ENCODE results near the gene PPP2R1B. TPM values are rescaled to one million over a fixed set of nuclear protein-coding genes. Genes with fewer than 3 reads are reported as not detected.
"Not testable (repeated sequence)": the region's sequence is repeated elsewhere in the genome, so short reads cannot be mapped to it uniquely, and the experiment has no call there.

The PPP2R1B gene
- polyA plus RNA-seq, 3 donors, result 21.1 to 27.5 (median 22.4) TPM

GRCh38 chr11:111792314-111792713, 26.1 kb upstream of the PPP2R1B start:
- no peak for DNase-seq (ENCODE audit: extremely low read depth in 1 of 11, low read depth in 9 of 11, low spot score in 4 of 11)

GRCh38 chr11:111788464-111788863, 22.3 kb upstream of the PPP2R1B start:
- DNase-seq (ENCODE audit: extremely low read depth in 1 of 11, low read depth in 9 of 11, low spot score in 4 of 11), result no peak

GRCh38 chr11:111788051-111788450, 21.9 kb upstream of the PPP2R1B start:
- DNase-seq (ENCODE audit: extremely low read depth in 1 of 11, low read depth in 9 of 11, low spot score in 4 of 11), result no peak

- DNase-seq (ENCODE audit: extremely low read depth in 1 of 11, low read depth in 9 of 11, low spot score in 4 of 11), result no peak
Observed at GRCh38 chr11:111785886-111786412, 19.8 kb upstream of the PPP2R1B start.

GRCh38 chr11:111785076-111785475, 18.9 kb upstream of the PPP2R1B start:
- no peak for DNase-seq (ENCODE audit: extremely low read depth in 1 of 11, low read depth in 9 of 11, low spot score in 4 of 11)

GRCh38 chr11:111784311-111784710, 18.1 kb upstream of the PPP2R1B start:
- not testable (repeated sequence) for DNase-seq (ENCODE audit: extremely low read depth in 1 of 11, low read depth in 9 of 11, low spot score in 4 of 11)

GRCh38 chr11:111782109-111782741, 16.0 kb upstream of the PPP2R1B start:
- DNase-seq (ENCODE audit: extremely low read depth in 1 of 11, low read depth in 9 of 11, low spot score in 4 of 11), result no peak

GRCh38 chr11:111779118-111779517, 12.9 kb upstream of the PPP2R1B start:
- DNase-seq (ENCODE audit: extremely low read depth in 1 of 11, low read depth in 9 of 11, low spot score in 4 of 11), result no peak

GRCh38 chr11:111778047-111778558, 11.9 kb upstream of the PPP2R1B start:
- DNase-seq (ENCODE audit: extremely low read depth in 1 of 11, low read depth in 9 of 11, low spot score in 4 of 11), result no peak

- peak in 10 of 11 donors; percentile 43 to 71 (median 64) for DNase-seq (ENCODE audit: extremely low read depth in 1 of 11, low read depth in 9 of 11, low spot score in 4 of 11)
Observed at GRCh38 chr11:111777094-111778046, 11.2 kb upstream of the PPP2R1B start.

GRCh38 chr11:111776398-111777093, 10.4 kb upstream of the PPP2R1B start:
- DNase-seq (ENCODE audit: extremely low read depth in 1 of 11, low read depth in 9 of 11, low spot score in 4 of 11), result no peak

- peak in 5 of 11 donors; percentile 25 to 55 (median 34) for DNase-seq (ENCODE audit: extremely low read depth in 1 of 11, low read depth in 9 of 11, low spot score in 4 of 11)
Observed at GRCh38 chr11:111774955-111775710, 8.9 kb upstream of the PPP2R1B start.

GRCh38 chr11:111772535-111772934, 6.3 kb upstream of the PPP2R1B start:
- no peak for DNase-seq (ENCODE audit: extremely low read depth in 1 of 11, low read depth in 9 of 11, low spot score in 4 of 11)

GRCh38 chr11:111771205-111771604, 5.0 kb upstream of the PPP2R1B start:
- DNase-seq (ENCODE audit: extremely low read depth in 1 of 11, low read depth in 9 of 11, low spot score in 4 of 11), result not testable (repeated sequence)

GRCh38 chr11:111770581-111771134, 4.5 kb upstream of the PPP2R1B start:
- no peak for DNase-seq (ENCODE audit: extremely low read depth in 1 of 11, low read depth in 9 of 11, low spot score in 4 of 11)

- peak in 3 of 11 donors; percentile 15 to 42 (median 20) for DNase-seq (ENCODE audit: extremely low read depth in 1 of 11, low read depth in 9 of 11, low spot score in 4 of 11)
Observed at GRCh38 chr11:111766834-111767142, 599 bp upstream of the PPP2R1B start.

GRCh38 chr11:111765320-111765983, 737 bp downstream of the PPP2R1B start:
- peak in 1 of 11 donors; percentile 13 for DNase-seq (ENCODE audit: extremely low read depth in 1 of 11, low read depth in 9 of 11, low spot score in 4 of 11)

GRCh38 chr11:111764621-111765020, 1.6 kb downstream of the PPP2R1B start:
- no peak for DNase-seq (ENCODE audit: extremely low read depth in 1 of 11, low read depth in 9 of 11, low spot score in 4 of 11)

Measured in renal cortex interstitium (tissue), 11 donors.